GDM1 (cell line): ENCODE results near the gene KREMEN1.

Experiments
- DNase-seq: peaks from one replicate; lab custom pipeline; 2025; lab: John Stamatoyannopoulos, UW

Gene KREMEN1

GRCh38 chr22:29049655-29050263 is 23.1 kb upstream of the KREMEN1 start:
- DNase-seq = no peak

DNA sequence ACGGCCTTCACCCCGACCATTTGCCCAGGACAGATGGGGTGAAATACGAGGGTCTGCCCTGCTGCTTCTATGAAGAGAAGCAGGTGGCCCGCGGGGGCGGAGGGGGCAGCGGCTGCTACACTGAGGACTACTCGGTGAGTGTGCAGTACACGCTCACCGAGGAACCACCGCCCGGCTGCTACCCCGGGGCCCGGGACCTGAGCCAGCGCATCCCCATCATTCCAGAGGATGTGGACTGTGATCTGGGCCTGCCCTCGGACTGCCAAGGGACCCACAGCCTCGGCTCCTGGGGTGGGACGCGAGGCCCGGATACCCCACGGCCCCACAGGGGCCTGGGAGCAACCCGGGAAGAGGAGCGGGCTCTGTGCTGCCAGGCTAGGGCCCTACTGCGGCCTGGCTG is 22.4 kb upstream of the KREMEN1 start:
- DNase-seq = no peak

DNA sequence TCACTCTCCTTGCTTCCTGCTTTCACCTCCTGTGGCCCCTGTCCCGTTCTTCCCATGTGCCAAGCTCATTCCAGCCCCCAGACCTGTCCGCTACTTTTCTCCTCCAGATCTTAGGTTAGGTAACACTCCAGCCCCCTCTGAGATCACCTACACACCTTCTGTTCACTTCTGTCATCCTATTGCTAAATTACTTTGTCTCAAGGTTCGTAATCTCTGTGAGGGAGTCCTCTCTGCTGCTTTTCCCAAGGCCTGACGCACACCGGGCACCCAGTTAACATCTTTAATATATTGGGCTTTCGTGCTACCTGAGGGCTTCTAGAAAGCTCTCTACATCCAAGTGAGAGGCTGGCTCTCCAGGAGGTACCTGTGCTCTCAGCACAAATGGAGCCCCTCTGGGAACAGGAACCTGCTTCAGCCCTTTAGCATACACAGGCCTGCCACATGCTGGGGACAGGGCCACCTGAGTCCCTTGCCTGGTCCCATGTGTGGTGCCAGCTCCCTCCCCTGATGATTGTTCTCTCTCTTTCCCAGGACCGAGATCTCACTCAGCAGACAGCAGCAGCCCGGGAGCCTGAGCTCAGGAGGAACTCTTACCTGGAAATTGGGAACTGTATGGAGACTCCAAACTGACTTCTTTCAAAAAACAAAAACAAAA is 19.7 kb upstream of the KREMEN1 start:
- no peak for DNase-seq

DNA sequence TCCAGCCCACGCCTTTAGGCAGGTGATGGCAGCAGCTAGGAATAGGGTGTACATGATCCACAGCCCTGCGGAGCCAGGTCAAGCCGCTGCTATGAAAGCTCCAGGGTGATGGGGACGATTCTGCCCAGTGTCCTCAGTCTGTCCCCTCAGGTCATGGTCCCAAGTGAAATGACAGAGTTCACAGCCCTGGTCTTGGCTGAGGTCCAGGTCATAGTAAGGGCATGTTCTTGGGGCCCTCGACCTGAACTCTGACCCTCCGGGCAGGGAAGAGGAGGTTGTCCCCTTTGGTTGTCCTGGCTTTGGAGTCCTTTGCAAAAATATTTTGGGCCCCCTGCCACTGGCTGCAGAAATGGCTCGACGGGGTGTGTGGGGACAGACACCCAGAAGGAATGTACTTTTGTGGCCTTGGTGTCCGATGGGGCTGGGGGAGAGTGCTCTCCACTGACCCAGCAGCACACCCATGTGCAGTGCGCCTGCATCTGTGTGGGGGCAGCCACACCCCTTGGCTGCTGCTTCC is 18.5 kb upstream of the KREMEN1 start:
- no peak for DNase-seq

GRCh38 chr22:29055192-29055830 is 17.5 kb upstream of the KREMEN1 start:
- DNase-seq = no peak

- no peak for DNase-seq
Observed at GRCh38 chr22:29056472-29056871, 16.4 kb upstream of the KREMEN1 start.

DNA sequence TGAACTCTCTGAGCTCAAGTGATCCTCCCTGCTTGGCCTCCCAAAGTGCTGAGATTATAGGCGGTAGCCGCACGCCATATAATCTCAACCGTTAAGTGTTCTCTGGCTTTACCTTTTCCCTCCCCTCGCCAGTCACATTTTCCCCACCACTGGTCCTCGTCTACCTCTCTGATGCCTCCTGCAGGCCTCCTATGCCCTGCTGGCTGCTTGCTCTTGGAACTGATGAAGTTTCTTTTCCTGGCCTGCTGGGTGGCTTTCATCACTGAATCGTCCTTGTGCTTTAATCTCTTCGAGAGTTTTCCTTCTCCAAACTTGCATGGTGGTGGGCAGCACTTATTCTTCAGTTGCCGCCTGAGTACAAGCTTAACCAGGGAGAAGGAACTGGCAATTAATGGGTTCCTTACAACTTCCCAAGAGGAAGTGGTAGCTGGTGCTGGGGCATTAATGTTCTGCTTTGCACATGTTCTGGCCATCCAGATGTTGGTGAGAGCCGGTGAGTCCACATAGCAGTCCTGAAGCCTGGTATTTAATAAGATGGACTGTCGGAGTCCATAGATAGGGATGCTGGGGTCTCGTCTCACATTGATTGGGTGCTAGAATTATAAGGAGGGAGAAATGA is 12.5 kb upstream of the KREMEN1 start:
- DNase-seq = no peak

DNA sequence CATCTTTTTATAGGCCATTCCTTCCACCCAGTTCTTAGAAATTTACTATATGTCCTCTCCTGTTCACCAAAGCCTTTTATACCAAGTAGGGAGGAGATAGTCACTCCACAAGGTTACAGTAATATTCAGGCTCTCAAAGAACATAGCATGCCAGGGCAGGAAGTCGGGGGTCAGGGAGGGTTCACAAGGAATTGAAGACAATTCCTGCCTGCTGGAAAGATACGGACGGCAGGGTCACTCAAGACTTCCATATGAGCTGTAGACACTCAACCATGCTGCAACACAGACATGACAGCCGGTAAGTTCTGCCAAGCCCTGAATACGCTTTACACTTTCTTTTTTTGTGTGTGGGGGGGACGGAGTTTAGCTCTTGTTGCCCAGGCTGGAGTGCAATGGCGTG is 11.9 kb upstream of the KREMEN1 start:
- no peak for DNase-seq

GRCh38 chr22:29061773-29062172 is 11.1 kb upstream of the KREMEN1 start, which contains the start of gene C22orf31:
Gene C22orf31 (minus strand): TSS chr22:29061831. CDS start chr22:29061792, 39 bp downstream.
- DNase-seq = no peak

GRCh38 chr22:29062286-29062821 is 10.5 kb upstream of the KREMEN1 start:
- DNase-seq = no peak

GRCh38 chr22:29065468-29066190 is 7.2 kb upstream of the KREMEN1 start:
- no peak for DNase-seq

GRCh38 chr22:29069463-29069862 is 3.4 kb upstream of the KREMEN1 start:
- no peak for DNase-seq

- no peak for DNase-seq
Observed at GRCh38 chr22:29070490-29070889, 2.3 kb upstream of the KREMEN1 start.

DNA sequence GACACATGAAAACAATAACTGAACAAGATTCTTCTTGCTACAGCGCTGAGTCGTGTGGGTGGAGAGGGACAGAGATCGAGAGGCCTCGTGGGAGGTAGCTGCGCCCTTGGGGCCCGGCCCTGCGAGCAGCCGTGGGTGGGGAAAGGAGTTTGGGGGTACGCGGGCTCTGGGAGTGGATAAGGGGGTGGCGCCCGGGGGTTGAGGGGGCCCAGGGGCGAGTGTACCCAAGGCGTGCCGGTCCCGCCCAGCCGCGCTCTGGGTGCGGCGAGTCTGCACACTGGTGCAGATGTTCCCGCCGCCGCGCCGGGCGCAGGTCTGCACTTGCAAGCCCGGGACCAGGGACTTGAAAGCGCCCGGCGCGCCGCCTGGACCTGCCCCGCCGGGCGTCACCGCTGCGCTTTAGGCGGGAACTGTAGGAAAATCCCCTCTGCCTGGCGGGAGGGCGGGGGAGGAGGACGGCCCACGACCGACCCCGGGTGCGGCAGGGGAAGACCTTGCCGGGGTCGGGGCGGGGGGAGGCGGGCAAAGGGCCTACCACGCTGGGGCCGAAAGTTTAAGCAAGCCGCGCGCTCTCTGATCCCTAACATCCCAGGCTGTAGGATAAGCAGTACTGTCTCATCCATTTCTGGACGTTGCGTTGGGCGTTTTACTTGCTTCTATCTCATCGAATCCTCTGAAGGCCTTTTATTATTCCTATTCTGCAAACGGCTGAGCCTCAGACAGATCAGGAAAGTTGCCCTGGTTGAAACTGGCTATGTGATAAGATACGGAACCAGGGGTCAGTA is 1.4 kb upstream of the KREMEN1 start:
- no peak for DNase-seq

GRCh38 chr22:29072193-29072978 is 449 bp upstream of the KREMEN1 start:
- peak; percentile 62 for DNase-seq

DNA sequence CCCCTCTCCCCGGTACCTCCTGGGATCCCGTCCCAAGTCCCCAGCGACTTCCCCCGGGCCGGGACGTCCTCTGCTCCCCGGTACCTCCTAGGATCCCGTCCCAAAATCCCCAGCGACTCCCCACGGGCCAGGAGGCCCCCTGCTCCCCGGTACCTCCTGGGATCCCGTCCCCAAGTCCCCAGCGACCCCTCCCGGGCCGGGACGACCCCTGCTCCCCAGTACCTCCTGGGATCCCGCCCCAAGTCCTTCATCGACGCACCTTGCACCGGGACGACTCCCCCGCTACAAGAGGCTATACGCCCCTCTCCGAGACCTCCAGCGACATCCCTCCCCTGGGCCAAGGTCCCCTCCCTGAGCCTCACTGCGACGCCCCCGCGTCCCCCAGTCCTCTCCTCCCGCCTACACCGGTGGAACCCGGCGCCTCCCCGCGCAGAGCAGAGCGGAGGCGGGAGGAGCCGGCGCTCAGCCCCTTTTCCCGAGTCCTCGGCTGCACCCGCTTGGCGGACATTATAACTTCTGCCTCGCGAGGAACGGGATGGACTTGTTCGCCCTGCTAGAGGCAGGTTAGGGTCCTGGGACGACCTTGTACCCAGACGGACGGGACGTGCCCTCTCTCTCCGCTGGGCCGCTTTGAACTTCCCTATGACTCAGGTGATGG is 912 bp downstream of the KREMEN1 start:
- no peak for DNase-seq

- DNase-seq = no peak
Observed at GRCh38 chr22:29074276-29074772, 1.5 kb downstream of the KREMEN1 start.

DNA sequence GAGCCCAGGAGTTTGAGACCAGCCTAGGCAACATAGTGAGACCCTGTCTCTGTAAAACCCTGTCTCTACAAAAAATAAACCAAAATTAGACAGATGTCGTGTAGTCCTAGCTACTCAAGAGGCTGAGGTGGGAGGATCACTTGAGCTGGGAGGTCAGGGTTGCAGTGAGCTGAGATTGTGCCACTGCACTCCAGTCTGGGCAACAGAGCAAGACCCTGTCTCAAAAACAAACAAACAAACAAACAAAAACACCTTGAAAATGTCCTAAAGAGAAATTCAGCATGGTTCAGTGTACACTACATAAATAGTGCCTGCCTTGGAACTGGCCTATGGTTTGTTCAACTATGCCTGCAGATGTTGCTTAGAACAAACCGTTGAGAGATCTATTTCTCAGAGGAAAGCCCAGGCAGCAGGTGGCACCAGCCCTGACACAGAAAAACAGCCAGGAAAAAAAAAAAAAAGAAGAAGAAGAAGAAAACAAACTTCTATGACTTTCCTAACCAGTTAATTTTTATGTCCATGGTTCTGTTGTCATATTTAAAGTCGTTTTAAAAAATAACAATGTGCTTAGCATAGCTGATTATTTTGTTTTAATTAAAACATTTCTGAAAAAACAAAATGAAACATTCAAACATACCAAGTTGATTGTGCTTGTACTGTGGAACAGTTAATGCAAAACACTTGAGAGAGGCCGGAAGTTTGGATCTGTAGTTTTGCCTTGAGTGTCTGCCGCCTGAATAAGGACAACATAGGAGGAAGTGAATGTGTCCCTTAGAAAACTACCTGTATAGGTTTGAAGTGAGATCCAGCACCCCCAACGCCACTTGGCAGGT is 5.4 kb downstream of the KREMEN1 start:
- no peak for DNase-seq

- no peak for DNase-seq
Observed at GRCh38 chr22:29078869-29079207, 6.0 kb downstream of the KREMEN1 start.
